GM12875 (cell line): ENCODE measurements around the gene ACSBG1.

Experiments used
- H3K4me3 ChIP-seq: one replicate; pipeline ENCODE4 v1.5.1; 2011; ENCODE audit warnings: low read depth, low read length, control low read depth
- CTCF ChIP-seq: IDR thresholded peaks from 2 replicates; pipeline ENCODE4 v1.5.1; 2011; ENCODE audit warnings: low read depth, mild to moderate bottlenecking, control low read depth, inconsistent platforms, low read length, moderate library complexity, borderline replicate concordance; ENCODE audit not compliant: insufficient read depth

ACSBG1 gene

GRCh38 chr15:78149805-78150751 lies 84.3 kb downstream of the ACSBG1 start:
- no peak for TF ChIP-seq CTCF
- peak overlapping the region; percentile 74 for H3K4me3 ChIP-seq

- no peak for TF ChIP-seq CTCF
- peak within 1 kb of the TSS; percentile 74 for H3K4me3 ChIP-seq
Measured at GRCh38 chr15:78149068-78149804, 85.1 kb downstream of the ACSBG1 start, which contains the start of gene IDH3A. Gene IDH3A, plus strand, starts transcription at chr15:78149362. Its CDS starts 42 bp downstream, at chr15:78149404.

GRCh38 chr15:78148392-78149067 lies 85.8 kb downstream of the ACSBG1 start:
- TF ChIP-seq CTCF: no peak
- H3K4me3 ChIP-seq: peak overlapping the region; percentile 61

GRCh38 chr15:78147566-78147965 lies 86.8 kb downstream of the ACSBG1 start:
- TF ChIP-seq CTCF: no peak
- no peak overlapping the region for H3K4me3 ChIP-seq

- TF ChIP-seq CTCF: no peak
- no peak overlapping the region for H3K4me3 ChIP-seq
Measured at GRCh38 chr15:78146425-78147154, 87.8 kb downstream of the ACSBG1 start.

- no peak overlapping the region for H3K4me3 ChIP-seq
Measured at GRCh38 chr15:78142332-78142731, 92.0 kb downstream of the ACSBG1 start.

More at GRCh38 chr15:78142332-78142731, 92.0 kb downstream of the ACSBG1 start:
- no peak for TF ChIP-seq CTCF
